GM18499 (cell line): Measurements from ENCODE around the gene ACP5.
A peak's percentile ranks its signal among the peaks of the same experiment; 100 is the strongest.
"Not testable (repeated sequence)": the region's sequence is repeated elsewhere in the genome, so short reads cannot be mapped to it uniquely, and the experiment has no call there.

Experiments
- ATAC-seq: cut with Tn5 transposase; IDR thresholded peaks from one replicate; pipeline ENCODE4 v1.9.1; 2021; ENCODE audit warnings: moderate number of reproducible peaks; ENCODE audit not compliant: insufficient read depth, unreplicated experiment

The ACP5 gene

GRCh38 chr19:11577451-11578257 lies at the start of gene ACP5:
Gene ACP5 (minus strand): TSS chr19:11577645. CDS start chr19:11577317, 328 bp downstream.
- no peak for ATAC-seq

GRCh38 chr19:11626252-11626651 lies 48.8 kb upstream of the ACP5 start:
- no peak for ATAC-seq

- no peak for ATAC-seq
Observed at GRCh38 chr19:11624069-11624463, 46.6 kb upstream of the ACP5 start.

- ATAC-seq, result not testable (repeated sequence)
Observed at GRCh38 chr19:11622401-11622800, 45.0 kb upstream of the ACP5 start.

- no peak for ATAC-seq
Observed at GRCh38 chr19:11620553-11620952, 43.1 kb upstream of the ACP5 start.

GRCh38 chr19:11617180-11618062 lies 40.0 kb upstream of the ACP5 start:
- ATAC-seq, result no peak

- ATAC-seq, result no peak
Observed at GRCh38 chr19:11612816-11613511, 35.5 kb upstream of the ACP5 start.

- ATAC-seq, result no peak
Observed at GRCh38 chr19:11611730-11612129, 34.3 kb upstream of the ACP5 start.

- ATAC-seq, result no peak
Observed at GRCh38 chr19:11606484-11606883, 29.0 kb upstream of the ACP5 start.

- not testable (repeated sequence) for ATAC-seq
Observed at GRCh38 chr19:11599704-11600103, 22.3 kb upstream of the ACP5 start.

- no peak for ATAC-seq
Observed at GRCh38 chr19:11598746-11599145, 21.3 kb upstream of the ACP5 start.

GRCh38 chr19:11598103-11598483 lies 20.6 kb upstream of the ACP5 start:
- no peak for ATAC-seq

- peak; percentile 91 for ATAC-seq
Observed at GRCh38 chr19:11597202-11598102, 20.0 kb upstream of the ACP5 start, which contains the start of gene ZNF627. Gene ZNF627 (plus strand): TSS chr19:11597483. CDS start chr19:11597628, 145 bp downstream.

GRCh38 chr19:11596156-11596555 lies 18.7 kb upstream of the ACP5 start:
- ATAC-seq, result no peak

GRCh38 chr19:11594084-11594483 lies 16.6 kb upstream of the ACP5 start:
- no peak for ATAC-seq

GRCh38 chr19:11587975-11588631 lies 10.7 kb upstream of the ACP5 start:
- ATAC-seq, result no peak

- no peak for ATAC-seq
Observed at GRCh38 chr19:11587302-11587974, 10.0 kb upstream of the ACP5 start.

GRCh38 chr19:11586331-11586730 lies 8.9 kb upstream of the ACP5 start:
- no peak for ATAC-seq

- peak; percentile 72 for ATAC-seq
Observed at GRCh38 chr19:11581740-11582139, 4.3 kb upstream of the ACP5 start.
